GM12872 (cell line): Measurements from ENCODE around the gene UBE2K.

Source experiments
- CTCF ChIP-seq: IDR thresholded peaks from 3 replicates; pipeline ENCODE4 v1.5.1; 2011; ENCODE audit warnings: low read depth, mild to moderate bottlenecking, low read length, moderate library complexity; ENCODE audit not compliant: insufficient read depth

UBE2K gene

DNA sequence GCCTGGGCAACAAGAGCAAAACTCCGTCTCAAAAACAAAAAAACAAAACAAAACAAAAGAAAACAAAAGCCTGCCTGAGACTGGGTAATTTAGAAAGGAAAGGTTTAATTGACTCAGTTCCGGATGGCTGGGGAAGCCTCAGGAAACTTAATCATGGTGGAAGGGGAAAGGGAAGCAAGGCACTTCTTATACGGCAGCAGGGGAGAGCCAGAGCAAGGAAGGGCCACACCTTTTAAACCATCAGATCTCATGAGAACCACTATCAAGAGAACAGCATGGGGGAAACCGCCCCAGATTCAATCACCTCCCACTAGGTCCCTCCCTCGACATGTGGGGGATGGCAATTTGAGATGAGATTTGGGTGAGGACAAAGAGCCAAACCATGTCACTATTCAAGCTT, 122.2 kb downstream of the UBE2K start:
- TF ChIP-seq CTCF: no peak

DNA sequence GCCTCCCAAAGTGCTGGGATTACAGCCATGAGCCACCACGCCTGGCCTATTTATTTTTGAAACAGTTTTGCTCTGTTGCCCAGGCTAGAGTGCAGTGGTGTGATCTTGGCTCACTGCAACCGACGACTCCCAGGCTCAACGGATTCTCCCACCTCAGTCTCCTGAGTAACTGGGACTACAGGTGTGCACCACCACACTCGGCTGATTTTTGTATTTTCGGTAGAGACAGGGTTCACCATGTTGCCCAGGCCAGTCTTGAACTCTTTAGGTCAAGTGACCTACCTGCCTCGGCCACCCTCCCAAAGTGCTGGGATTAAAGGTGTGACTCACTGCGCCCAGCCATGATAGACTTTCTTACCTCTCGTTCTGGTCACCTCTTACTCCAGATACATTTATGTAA, 124.0 kb downstream of the UBE2K start:
- TF ChIP-seq CTCF: no peak

DNA sequence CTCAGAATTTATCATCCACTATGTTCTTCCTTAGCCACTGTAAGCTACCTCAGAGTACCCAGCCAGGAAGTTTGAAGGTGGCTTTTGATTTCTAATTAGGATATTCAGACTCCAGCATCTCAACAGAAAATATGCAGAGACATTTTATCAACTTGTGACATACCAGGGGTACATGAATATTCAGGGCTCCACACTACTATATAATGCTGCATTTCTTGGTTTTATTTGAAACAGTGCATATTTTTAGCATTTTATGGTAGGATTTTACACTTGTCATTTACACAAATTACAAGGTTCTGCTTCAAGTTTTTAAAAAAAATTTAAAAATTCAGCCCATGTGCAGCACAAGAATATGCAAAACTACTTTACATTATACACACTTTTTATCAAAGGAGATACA, 124.7 kb downstream of the UBE2K start:
- TF ChIP-seq CTCF: no peak

DNA sequence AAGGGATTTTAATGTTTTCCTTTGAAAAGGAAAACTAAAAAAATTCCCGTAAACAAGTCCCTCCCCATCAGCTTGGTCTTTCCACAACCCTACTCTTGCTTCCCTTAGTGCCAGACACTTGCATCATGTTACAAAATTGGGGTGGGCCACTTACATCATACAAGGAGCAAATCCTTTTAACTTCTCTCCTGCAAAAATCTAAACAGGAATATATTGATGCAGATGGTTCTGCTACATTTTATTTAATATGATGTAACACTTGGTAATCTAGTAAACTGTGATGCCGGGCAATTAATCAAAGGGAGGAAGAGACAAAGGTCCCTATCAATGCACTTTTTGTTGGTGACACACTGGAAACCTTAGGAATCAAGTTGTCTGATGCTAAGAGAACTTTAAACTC, 125.3 kb downstream of the UBE2K start:
- no peak for TF ChIP-seq CTCF

DNA sequence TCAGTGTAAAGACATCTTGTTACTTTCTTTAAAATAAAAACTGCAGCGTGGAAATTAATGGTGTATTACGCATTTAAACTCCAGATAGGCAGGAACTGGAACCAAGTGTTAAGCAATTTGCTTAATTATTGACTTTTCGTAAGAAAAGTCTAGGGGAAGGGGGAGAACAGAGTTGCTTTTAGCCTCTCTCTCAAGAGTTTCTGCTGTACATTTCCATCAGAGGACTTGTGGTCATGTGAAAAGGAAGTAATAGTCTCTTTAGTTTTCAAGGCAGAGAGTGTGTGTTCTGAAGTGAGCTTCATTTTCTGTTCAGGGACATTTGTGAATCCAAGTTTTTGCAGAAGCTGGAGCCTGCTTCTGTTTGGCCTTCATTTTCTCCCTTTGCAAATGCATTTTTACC, 127.2 kb downstream of the UBE2K start:
- TF ChIP-seq CTCF: no peak

GRCh38 chr4:39825741-39826231, 127.8 kb downstream of the UBE2K start:
- no peak for TF ChIP-seq CTCF
